ENCODE measurements around the gene IRX4. TPM values are rescaled to one million over a fixed set of nuclear protein-coding genes. Genes with fewer than 3 reads are reported as not detected.

The IRX4 gene
- total and polyA plus RNA-seq, 4 donors = not detected

DNA sequence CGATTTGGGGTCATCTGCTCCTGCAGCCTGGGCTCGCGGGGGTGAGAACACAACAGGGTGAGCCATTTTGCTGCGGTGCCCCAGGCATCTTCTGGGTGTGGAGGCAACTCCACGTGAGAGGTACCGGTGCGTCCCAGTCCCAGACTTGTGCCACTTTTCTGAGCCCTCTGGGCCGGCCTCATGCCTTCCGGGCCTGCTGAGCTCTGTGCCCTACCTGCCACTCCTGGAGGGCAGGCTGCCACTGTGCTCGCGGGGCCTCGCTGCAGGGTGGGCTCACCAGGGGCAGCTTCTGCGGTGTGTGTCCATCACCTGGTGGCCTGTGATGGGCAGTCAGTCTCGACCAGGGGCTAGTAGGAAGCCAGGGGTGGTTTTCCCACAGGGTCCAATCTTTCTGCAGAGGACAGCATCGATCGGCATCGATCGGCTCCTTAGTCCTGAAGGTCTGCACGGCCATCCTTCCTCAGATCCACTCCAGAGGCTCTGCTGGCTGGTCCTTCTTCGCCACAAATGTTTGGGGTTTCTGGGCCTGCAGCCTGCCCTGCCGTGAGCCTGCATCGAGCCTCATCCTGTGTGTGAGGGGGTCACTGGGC lies 22.6 kb downstream of the IRX4 start:
- Histone ChIP-seq H3K27me3 (ENCODE audit: control insufficient read depth in 1 of 2, insufficient read depth in 2 of 2, low read length in 1 of 2) (no peaks in the 10 kb centered on the region), H3K36me3 (ENCODE audit: control insufficient read depth in 1 of 2, insufficient read depth in 2 of 2, low read length in 1 of 2) (no peaks in the 10 kb centered on the region), H3K4me3 (ENCODE audit: low read length in 2 of 2) (no peak overlapping the region), H3K4me1 (ENCODE audit: control insufficient read depth in 1 of 2, insufficient read depth in 2 of 2, low read length in 2 of 2) (no peaks in the 10 kb centered on the region), H3K9me3 (ENCODE audit: control insufficient read depth, low read length) (no peaks in the 10 kb centered on the region), H3K27ac (ENCODE audit: low read depth in 1 of 2, low read length in 2 of 2) (no peak overlapping the region)
- ATAC-seq (ENCODE audit: low FRiP score) (no peak), DNase-seq (no peak)
- 86 to 87% methylated on average over 22 of the region's 22 CpGs for WGBS, 2 donors
- intact Hi-C loops (cut with DNase I) = no loop called here

DNA sequence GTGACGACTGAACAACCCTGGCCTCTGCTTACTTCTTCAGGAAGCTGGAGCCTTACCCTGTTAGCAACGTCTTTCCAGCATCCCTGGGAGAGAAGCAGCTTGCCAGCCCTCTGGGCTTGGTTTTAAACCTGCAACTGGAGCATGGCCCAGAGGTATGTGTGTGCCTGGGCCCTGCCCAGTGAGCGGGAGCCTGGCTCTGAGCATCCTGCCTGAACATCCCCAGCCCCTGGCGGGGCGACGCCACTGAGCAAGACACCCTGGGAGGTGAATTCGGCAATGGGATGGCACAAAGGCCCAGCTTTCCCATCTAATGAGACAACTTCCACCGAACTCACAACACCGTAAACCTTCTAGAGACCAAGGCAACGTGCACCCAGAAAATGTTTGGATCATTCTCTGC lies 23.6 kb downstream of the IRX4 start:
- H3K27me3 ChIP-seq (ENCODE audit: control insufficient read depth in 1 of 2, insufficient read depth in 2 of 2, low read length in 1 of 2) = no peaks in the 10 kb centered on the region
- ATAC-seq (ENCODE audit: low FRiP score) (no peak), DNase-seq (no peak)
- H3K4me1 ChIP-seq (ENCODE audit: control insufficient read depth in 1 of 2, insufficient read depth in 2 of 2, low read length in 2 of 2) = no peaks in the 10 kb centered on the region
- 84 to 88% methylated on average over 10 of the region's 10 CpGs for WGBS, 2 donors
- H3K36me3 ChIP-seq (ENCODE audit: control insufficient read depth in 1 of 2, insufficient read depth in 2 of 2, low read length in 1 of 2) = no peaks in the 10 kb centered on the region
- intact Hi-C loops (cut with DNase I) = no loop called here
- no peak overlapping the region for H3K27ac ChIP-seq (ENCODE audit: low read depth in 1 of 2, low read length in 2 of 2)
- H3K9me3 ChIP-seq (ENCODE audit: control insufficient read depth, low read length) = no peaks in the 10 kb centered on the region
- H3K4me3 ChIP-seq (ENCODE audit: low read length in 2 of 2) = no peak overlapping the region

DNA sequence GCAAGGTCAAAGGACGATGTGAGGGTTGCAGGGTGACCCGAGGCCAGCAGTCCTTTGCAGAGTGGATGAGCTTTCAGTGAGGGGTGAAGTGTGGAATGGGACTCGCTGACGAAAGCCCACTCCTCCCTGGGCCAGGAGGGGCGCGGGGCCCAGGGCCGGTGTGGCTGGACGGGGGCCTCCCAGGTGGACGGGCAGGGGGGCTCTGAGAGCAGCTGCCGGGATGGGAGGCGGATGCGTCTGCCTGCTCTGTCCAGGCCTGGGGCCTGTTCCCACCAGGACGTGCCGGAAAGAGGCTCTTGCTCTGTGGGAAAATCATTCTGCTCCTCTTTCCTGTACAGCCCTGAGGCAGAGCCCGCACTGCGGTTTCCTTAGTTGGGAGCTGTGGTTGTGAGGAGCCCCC lies 24.3 kb downstream of the IRX4 start:
- intact Hi-C loops (cut with DNase I) = no loop called here
- H3K27ac ChIP-seq (ENCODE audit: low read depth in 1 of 2, low read length in 2 of 2) = no peak overlapping the region
- ATAC-seq (ENCODE audit: low FRiP score) (no peak), DNase-seq (no peak)
- H3K27me3 ChIP-seq (ENCODE audit: control insufficient read depth in 1 of 2, insufficient read depth in 2 of 2, low read length in 1 of 2) = no peaks in the 10 kb centered on the region
- no peaks in the 10 kb centered on the region for H3K36me3 ChIP-seq (ENCODE audit: control insufficient read depth in 1 of 2, insufficient read depth in 2 of 2, low read length in 1 of 2)
- WGBS, 2 donors = 91 to 94% methylated on average over 15 to 16 of the region's 16 CpGs
- H3K9me3 ChIP-seq (ENCODE audit: control insufficient read depth, low read length) = no peaks in the 10 kb centered on the region
- no peak overlapping the region for H3K4me3 ChIP-seq (ENCODE audit: low read length in 2 of 2)
- H3K4me1 ChIP-seq (ENCODE audit: control insufficient read depth in 1 of 2, insufficient read depth in 2 of 2, low read length in 2 of 2) = no peaks in the 10 kb centered on the region

DNA sequence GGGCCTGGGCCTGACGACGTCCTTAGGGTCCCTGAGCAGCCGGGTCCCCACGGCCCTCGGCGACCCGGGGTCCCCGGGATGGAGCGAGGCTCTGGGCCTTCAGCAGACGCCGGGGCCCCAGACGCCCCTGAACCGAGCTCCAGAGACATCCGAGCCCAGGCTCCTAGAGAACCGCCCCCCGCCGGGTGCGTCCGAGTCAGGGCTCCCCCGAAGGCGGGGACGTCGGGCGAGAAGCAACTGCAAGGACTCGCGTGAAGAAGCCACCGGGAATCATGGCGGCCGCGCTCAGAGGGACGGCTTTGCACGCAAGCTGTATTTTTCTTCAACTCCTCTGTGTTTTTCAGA lies 25.5 kb downstream of the IRX4 start:
- Histone ChIP-seq H3K36me3 (ENCODE audit: control insufficient read depth in 1 of 2, insufficient read depth in 2 of 2, low read length in 1 of 2) (no peaks in the 10 kb centered on the region), H3K4me1 (ENCODE audit: control insufficient read depth in 1 of 2, insufficient read depth in 2 of 2, low read length in 2 of 2) (no peaks in the 10 kb centered on the region), H3K4me3 (ENCODE audit: low read length in 2 of 2) (no peak overlapping the region), H3K27me3 (ENCODE audit: control insufficient read depth in 1 of 2, insufficient read depth in 2 of 2, low read length in 1 of 2) (no peaks in the 10 kb centered on the region), H3K9me3 (ENCODE audit: control insufficient read depth, low read length) (no peaks in the 10 kb centered on the region), H3K27ac (ENCODE audit: low read depth in 1 of 2, low read length in 2 of 2) (no peak overlapping the region)
- DNase-seq = no peak
- intact Hi-C loops (cut with DNase I) = no loop called here
- WGBS, 2 donors = 57 to 85% methylated on average over 27 to 32 of the region's 32 CpGs
- ATAC-seq (ENCODE audit: low FRiP score) = no peak

DNA sequence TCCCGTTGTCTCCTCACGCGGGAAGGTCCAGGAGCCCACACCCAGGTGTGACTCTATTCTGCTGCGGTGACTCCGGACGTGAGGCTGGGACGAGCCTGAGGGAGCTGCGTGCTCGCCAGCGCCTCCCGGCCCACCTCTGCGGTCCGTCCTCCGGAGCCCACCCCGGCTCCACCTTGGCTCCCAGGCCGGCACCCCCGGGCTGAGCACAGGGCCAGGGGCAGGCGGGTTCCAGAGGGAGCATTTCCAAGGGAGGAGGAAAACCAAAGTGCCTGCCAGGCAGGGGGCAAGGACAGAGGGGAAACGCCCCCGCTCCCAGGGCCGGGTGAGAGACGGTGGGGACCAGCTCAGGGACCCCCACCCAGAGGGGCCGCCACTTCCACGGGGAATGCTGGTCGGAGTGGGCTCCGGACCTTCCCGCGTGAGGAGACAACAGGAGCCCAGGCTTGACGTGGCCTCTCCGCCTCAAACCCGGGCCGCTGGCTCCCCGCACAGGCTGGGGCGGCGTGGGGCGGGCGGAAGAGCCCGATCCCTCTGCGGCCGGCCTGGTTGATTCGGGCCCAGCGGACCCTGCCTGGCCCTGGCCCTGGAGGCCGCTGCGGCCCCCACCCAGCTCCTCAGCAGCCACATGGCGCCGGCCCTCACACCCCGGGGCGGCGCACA lies 26.0 kb downstream of the IRX4 start:
- DNase-seq (no peak), ATAC-seq (ENCODE audit: low FRiP score) (no peak)
- Histone ChIP-seq H3K4me1 (ENCODE audit: control insufficient read depth in 1 of 2, insufficient read depth in 2 of 2, low read length in 2 of 2) (no peaks in the 10 kb centered on the region), H3K36me3 (ENCODE audit: control insufficient read depth in 1 of 2, insufficient read depth in 2 of 2, low read length in 1 of 2) (no peaks in the 10 kb centered on the region), H3K27me3 (ENCODE audit: control insufficient read depth in 1 of 2, insufficient read depth in 2 of 2, low read length in 1 of 2) (no peaks in the 10 kb centered on the region), H3K4me3 (ENCODE audit: low read length in 2 of 2) (no peak overlapping the region), H3K9me3 (ENCODE audit: control insufficient read depth, low read length) (no peaks in the 10 kb centered on the region), H3K27ac (ENCODE audit: low read depth in 1 of 2, low read length in 2 of 2) (no peak overlapping the region)
- WGBS, 2 donors = 36 to 79% methylated on average over 45 to 49 of the region's 49 CpGs
- intact Hi-C loops (cut with DNase I) = no loop called here

DNA sequence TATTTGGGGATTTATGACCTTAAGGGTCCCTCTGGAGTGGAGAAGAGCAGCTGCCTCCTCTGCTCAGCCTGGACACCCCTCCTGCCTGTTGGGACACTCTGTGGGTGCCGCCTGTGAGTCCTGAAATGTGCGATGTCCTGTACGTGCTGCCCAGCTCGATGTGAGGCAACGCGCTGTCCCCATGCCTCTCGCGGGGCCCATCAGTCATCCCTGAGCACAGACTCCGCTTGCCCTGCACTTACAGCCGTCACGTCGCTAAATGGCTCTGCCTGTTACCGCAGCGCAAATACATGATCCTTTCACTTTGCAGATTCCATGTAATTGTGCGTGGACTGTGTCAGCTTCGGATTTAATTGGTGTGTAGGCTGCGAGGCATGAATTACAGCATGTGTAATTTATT lies 27.1 kb downstream of the IRX4 start:
- Histone ChIP-seq H3K9me3 (ENCODE audit: control insufficient read depth, low read length) (no peaks in the 10 kb centered on the region), H3K27ac (ENCODE audit: low read depth in 1 of 2, low read length in 2 of 2) (no peak overlapping the region), H3K4me1 (ENCODE audit: control insufficient read depth in 1 of 2, insufficient read depth in 2 of 2, low read length in 2 of 2) (no peaks in the 10 kb centered on the region), H3K4me3 (ENCODE audit: low read length in 2 of 2) (no peak overlapping the region), H3K36me3 (ENCODE audit: control insufficient read depth in 1 of 2, insufficient read depth in 2 of 2, low read length in 1 of 2) (no peaks in the 10 kb centered on the region), H3K27me3 (ENCODE audit: control insufficient read depth in 1 of 2, insufficient read depth in 2 of 2, low read length in 1 of 2) (no peaks in the 10 kb centered on the region)
- ATAC-seq (ENCODE audit: low FRiP score) = no peak
- intact Hi-C loops (cut with DNase I) = no loop called here
- no peak for DNase-seq
- 36 to 38% methylated on average over 17 of the region's 17 CpGs for WGBS, 2 donors

DNA sequence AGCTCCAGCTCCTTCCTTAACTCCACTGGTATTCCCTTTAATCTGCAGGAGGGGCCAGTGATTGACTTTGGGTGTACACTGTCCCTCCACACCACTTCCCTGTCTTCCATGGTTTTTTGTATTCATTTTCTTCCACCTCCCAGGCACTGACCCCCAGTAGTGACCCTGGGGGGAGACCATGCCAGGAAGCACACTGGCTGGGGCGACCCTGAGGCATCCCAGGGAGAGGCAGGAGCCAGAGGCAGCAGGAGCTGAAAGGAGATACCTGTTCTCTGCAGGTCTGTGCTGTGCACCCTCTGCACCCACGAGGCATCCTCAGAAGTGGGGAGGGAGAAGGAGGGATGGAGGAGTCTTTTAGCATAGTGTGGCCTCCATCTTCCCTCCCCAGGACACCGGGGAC lies 27.6 kb downstream of the IRX4 start:
- Histone ChIP-seq H3K27me3 (ENCODE audit: control insufficient read depth in 1 of 2, insufficient read depth in 2 of 2, low read length in 1 of 2) (no peaks in the 10 kb centered on the region), H3K4me1 (ENCODE audit: control insufficient read depth in 1 of 2, insufficient read depth in 2 of 2, low read length in 2 of 2) (no peaks in the 10 kb centered on the region), H3K27ac (ENCODE audit: low read depth in 1 of 2, low read length in 2 of 2) (no peak overlapping the region), H3K4me3 (ENCODE audit: low read length in 2 of 2) (no peak overlapping the region), H3K9me3 (ENCODE audit: control insufficient read depth, low read length) (no peaks in the 10 kb centered on the region), H3K36me3 (ENCODE audit: control insufficient read depth in 1 of 2, insufficient read depth in 2 of 2, low read length in 1 of 2) (no peaks in the 10 kb centered on the region)
- intact Hi-C loops (cut with DNase I) = no loop called here
- DNase-seq = no peak
- 52 to 53% methylated on average over 3 of the region's 3 CpGs for WGBS, 2 donors
- no peak for ATAC-seq (ENCODE audit: low FRiP score)

DNA sequence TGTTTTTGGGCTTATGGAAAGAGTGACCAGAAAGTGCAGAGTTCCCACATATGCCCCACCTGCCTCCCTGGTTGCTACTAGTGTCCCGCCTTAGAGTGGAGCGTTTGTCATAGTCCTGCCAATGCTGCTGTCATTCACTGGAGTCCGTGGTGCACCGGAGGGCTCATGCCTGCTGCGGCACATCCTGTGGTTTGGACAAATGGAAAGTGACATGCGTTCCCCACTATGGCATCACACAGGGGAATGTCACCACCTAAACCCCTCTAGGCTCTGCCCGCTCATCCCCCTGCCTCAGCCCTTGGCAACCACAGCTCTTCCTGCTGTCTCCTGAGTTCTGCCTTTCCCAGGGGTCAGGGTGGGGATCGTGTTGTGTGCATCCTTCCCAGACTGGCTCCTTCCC lies 29.2 kb downstream of the IRX4 start:
- H3K27me3 ChIP-seq (ENCODE audit: control insufficient read depth in 1 of 2, insufficient read depth in 2 of 2, low read length in 1 of 2) = no peaks in the 10 kb centered on the region
- WGBS, 2 donors = 69 to 71% methylated on average over 8 of the region's 8 CpGs

DNA sequence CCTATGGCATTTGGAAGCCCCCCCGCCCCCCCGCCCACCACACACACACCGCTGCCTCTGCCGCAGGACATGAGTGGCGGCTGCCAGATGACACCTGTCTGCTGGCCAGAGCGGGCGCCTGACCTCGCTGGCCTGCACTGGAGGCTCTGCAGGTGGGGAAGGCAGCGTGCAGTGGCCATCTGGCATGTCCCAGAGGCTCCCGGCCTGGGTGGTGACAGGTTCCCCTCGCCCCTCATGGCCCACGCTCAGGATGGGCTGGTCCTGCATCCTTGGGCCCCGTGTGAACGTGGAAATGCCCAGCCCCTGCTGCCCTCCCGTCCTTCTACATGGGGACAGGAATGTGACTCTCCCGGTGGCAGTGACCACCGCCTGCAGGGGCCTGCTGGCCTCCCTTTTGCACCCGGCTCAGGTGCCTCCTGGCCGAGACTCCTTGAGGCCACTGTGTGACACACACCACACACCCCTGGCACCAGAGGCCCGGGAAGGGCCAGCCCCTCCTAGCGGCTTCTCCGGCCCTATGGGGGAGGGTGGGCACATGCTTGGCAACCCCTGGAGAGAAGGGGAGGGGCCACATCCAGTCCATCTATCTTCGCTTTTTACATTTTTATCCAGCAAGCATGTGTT lies 30.3 kb downstream of the IRX4 start:
- 49 to 52% methylated on average over 22 to 23 of the region's 23 CpGs for WGBS, 2 donors
- Histone ChIP-seq H3K4me3 (ENCODE audit: low read length in 2 of 2) (no peak overlapping the region), H3K4me1 (ENCODE audit: control insufficient read depth in 1 of 2, insufficient read depth in 2 of 2, low read length in 2 of 2) (no peaks in the 10 kb centered on the region), H3K27me3 (ENCODE audit: control insufficient read depth in 1 of 2, insufficient read depth in 2 of 2, low read length in 1 of 2) (no peaks in the 10 kb centered on the region), H3K27ac (ENCODE audit: low read depth in 1 of 2, low read length in 2 of 2) (no peak overlapping the region), H3K9me3 (ENCODE audit: control insufficient read depth, low read length) (no peaks in the 10 kb centered on the region), H3K36me3 (ENCODE audit: control insufficient read depth in 1 of 2, insufficient read depth in 2 of 2, low read length in 1 of 2) (no peaks in the 10 kb centered on the region)
- DNase-seq (no peak), ATAC-seq (ENCODE audit: low FRiP score) (no peak)
- intact Hi-C loops (cut with DNase I) = no loop called here

More for the DNA sequence above, 29.2 kb downstream of the IRX4 start:
- no peaks in the 10 kb centered on the region for H3K4me1 ChIP-seq (ENCODE audit: control insufficient read depth in 1 of 2, insufficient read depth in 2 of 2, low read length in 2 of 2)
- H3K27ac ChIP-seq (ENCODE audit: low read depth in 1 of 2, low read length in 2 of 2) = no peak overlapping the region
- ATAC-seq (ENCODE audit: low FRiP score) = no peak
- H3K36me3 ChIP-seq (ENCODE audit: control insufficient read depth in 1 of 2, insufficient read depth in 2 of 2, low read length in 1 of 2) = no peaks in the 10 kb centered on the region
- intact Hi-C loops (cut with DNase I) = no loop called here
- no peak overlapping the region for H3K4me3 ChIP-seq (ENCODE audit: low read length in 2 of 2)
- no peak for DNase-seq
- H3K9me3 ChIP-seq (ENCODE audit: control insufficient read depth, low read length) = no peaks in the 10 kb centered on the region

All from aorta (tissue), 5 donors.